Measurements from ENCODE around the gene RNU4-1.

DNA sequence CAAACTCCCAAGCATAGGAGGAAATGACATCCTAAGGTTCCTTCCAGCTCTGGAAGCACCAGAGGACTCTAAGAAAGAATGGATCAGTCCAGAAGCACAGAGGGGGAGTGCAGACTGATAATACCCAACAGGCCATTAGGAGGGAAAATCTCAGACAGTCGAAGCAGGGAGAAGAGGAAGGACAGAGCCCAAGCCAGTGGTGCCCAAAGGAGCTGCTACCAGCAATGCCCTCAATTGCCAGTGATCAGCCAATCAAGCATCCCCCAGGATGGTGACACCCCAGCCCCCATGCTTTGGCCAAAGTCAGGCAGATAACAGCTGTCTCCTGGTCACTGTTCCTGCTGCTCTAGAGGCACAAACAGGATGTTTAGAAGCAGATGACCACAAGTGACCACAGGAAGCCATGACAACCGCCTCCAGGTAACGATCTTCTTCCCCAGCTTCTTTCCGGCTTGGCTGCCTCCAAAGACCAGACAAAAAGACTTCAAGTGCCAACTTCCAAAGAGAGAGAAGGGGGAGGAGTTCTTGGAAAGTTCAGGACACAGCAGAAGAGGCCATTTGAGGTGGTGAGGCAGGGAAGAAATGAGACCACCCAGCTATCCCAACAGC is 43.7 kb downstream of the RNU4-1 start:
- TF ChIP-seq, protein P1, sequence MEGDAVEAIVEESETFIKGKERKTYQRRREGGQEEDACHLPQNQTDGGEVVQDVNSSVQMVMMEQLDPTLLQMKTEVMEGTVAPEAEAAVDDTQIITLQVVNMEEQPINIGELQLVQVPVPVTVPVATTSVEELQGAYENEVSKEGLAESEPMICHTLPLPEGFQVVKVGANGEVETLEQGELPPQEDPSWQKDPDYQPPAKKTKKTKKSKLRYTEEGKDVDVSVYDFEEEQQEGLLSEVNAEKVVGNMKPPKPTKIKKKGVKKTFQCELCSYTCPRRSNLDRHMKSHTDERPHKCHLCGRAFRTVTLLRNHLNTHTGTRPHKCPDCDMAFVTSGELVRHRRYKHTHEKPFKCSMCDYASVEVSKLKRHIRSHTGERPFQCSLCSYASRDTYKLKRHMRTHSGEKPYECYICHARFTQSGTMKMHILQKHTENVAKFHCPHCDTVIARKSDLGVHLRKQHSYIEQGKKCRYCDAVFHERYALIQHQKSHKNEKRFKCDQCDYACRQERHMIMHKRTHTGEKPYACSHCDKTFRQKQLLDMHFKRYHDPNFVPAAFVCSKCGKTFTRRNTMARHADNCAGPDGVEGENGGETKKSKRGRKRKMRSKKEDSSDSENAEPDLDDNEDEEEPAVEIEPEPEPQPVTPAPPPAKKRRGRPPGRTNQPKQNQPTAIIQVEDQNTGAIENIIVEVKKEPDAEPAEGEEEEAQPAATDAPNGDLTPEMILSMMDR (IDR thresholded peaks at IDR 0.05; ENCODE audit: low read depth, low read length, poor library complexity, severe bottlenecking), result no peak
- TF ChIP-seq EZH2phosphoT487 (IDR thresholded peaks at IDR 0.05; ENCODE audit: borderline replicate concordance, low read length), result no peak

Data from DOHH2 (cell line).